Glomerular visceral epithelial cell (primary cell): ENCODE data around the gene COL4A1.
"Not testable (repeated sequence)": the region's sequence is repeated elsewhere in the genome, so short reads cannot be mapped to it uniquely, and the experiment has no call there.

Experiments
- DNase-seq: peaks from one replicate; pipeline ENCODE4 v3.0.0-alpha.2; 2016; ENCODE audit errors: extremely low spot score

The COL4A1 gene

DNA sequence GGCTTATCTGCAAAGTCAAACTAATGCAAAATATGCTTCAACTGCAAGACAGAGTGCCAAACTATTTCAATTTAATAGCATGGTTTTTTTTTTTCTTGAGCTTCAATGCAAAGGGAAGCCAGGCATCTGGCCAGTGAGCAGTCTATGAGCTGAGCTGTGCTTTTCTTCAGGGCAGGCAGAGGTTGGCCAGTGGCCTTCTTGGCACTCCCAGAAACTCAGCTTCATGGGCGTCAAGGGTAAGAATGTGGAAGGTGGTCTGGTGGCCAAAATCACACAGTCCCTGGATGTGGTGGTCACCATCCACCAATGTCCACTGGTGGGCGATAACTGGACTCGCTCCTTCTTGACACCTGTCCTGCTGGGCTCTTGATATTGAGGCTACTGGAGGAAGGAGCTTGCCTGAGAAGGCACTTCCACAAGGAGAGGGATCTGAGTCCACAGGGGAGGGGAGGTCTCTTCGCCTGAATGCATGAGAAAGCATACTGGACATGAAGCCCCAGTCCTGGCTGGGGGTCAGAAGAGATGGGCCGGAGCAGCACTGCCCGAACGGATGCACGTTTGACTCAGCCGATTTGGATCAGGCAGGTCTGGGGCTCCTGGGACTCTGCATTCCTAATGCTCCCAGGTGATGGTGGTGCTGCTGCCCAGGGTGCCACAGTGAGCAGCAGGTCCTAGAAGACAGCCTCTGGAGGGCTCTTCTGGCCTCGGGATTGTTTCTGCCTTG lies 17.2 kb upstream of the COL4A1 start:
- DNase-seq, result no peak

DNA sequence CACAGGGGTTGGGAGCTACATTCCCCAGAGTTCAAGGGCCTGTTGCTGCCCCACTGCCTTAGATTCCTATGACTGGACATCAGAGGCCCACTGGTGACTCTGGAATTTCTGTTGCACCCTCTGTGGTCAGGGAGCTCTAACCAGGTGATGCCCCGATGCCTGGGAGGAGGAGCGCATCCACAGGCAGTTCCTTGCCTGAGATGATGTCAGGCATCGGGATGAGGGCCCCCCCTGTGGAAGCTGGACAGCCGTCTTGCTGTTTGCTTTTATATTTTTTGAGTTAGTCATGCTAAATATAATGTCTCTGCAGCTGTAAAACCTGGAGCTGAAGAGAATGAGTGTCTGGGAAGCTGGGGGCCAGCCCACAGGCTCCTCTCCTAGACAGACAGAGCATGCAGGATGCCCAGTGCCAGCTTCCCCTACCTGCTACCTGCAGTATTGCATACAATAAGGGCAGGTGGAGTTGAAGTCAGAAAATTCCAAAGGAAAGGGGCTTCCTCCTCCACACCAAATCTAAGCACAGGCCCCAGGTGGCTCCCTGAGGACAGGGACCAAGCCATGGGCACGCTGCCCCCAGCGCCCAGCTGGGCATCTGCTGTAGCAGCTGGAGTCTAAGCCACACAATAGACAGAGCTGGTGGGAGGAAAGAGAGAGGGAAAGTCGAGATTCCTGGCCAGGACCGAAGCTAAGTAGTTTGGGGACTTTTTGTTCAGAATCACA lies 16.4 kb upstream of the COL4A1 start:
- peak; percentile 99 for DNase-seq

DNA sequence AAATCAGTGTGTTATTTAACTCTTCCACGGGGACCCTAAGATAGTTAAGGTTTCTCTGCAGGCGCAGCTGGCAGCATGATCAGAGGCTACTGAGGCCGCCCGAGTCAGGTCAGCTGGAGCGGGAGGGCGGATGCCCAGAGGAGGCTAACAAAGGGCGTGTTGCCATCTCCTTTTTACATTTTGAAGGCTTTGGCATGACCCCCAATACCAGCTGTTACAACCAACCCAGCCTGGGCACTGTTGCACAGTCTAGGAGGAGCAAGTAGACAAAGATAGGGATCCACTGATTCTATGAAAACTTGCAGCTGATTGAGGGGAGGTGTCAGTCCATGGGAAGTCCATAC lies 15.8 kb upstream of the COL4A1 start:
- no peak for DNase-seq

DNA sequence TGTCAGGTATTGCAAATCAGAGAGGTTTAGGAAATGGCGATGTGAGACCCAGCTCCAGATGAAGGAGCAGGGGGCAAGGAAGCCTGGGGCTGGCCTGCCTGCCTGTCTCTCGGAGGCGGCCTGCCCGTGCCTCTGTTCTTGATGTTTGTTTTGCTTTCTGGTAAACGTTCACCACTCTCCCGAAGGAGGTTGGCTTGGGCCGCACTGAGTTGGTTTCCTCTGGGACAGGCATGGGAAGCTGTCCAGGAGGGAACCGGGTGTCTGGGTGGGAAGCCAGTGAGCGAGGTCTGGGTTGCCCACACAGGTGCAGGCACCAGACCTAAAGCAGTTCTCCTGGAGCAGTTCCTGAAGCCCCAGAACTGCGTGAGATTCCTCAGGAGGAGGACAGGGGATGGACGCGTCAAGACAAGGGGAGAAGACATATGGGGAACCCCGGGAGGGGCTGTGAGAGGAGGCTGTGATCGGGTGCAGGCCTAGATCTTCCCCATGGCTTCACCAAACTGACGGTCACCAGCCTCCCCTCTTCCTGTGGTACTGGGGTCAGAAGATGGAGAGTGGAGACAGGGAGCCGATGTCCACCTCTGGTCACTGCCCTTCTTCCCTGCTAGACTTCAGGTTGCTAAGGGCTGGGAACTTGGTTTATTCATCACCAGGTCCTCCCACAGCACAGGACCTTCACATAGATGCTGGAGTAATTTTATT lies 15.3 kb upstream of the COL4A1 start:
- DNase-seq, result no peak

DNA sequence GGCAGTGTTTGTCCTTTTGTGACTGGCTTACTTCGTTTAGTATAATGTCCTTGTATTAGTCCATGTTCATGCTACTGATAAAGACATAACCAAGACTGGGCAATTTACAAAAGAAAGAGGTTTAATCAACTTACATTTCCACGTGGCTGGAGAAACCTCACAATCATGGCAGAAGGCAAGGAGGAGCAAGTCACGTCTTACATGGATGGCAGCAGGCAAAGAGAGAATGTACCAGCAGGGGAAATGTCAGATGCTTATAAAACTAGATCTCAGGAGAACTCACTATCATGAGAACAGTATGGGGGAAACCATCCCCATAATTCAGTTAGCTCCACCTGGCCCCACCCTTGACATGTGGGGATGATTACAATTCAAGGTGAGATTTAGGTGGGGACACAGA lies 14.6 kb upstream of the COL4A1 start:
- DNase-seq, result not testable (repeated sequence)

DNA sequence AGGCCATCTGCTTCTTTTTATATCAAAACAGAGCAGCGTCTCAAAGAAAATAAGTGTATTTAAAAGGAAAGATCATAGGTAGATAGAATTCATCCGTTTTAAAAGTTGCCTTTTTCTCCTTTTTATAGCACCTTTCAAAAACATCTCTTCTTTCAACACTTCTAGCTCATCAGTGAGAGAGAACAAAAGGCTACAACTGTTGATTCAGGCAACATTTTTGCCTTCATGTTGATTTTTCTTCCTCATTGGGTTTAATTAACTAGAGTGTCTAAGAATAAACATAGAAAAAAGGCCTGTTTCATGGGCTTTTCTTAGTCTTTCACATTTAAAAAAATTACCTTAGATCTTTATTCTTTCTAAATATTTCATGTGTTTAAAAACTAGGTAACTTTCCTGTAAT lies 13.7 kb upstream of the COL4A1 start:
- no peak for DNase-seq

DNA sequence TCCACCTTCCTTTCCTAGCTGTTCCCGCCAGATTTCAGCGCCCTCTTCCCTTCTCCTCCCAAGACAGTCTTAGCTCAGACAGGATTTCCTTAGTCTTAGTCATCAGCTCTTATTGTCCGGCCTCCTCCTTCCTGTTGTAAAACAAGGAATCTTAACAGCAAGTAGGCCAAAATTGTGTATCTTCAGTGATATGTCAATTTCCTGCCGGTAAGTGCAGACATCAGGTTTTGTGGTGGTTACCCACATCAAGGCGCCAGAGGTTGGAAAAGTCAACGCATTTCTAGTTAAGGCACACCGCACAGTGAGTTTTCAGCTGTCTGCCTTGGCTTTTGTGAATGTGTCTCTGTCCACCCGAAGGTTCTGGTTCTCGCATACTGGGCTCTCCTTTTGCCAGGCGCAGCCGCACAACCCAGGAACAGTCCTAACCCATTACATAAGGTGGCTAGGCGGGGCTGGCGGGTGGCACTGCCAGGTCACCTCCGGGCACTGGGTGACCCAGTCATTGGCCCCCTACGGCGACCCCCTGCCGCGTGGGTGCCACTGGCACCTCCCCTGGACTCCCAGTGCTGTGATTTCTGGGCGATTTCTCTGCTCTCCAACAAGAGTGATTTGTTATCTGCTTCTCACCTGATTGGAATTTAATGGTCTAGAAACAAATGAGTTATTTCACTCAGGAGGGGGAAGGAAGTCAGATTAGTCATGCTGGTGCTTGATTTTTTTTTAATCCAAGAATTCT lies 13.0 kb upstream of the COL4A1 start:
- DNase-seq, result peak; percentile 97

DNA sequence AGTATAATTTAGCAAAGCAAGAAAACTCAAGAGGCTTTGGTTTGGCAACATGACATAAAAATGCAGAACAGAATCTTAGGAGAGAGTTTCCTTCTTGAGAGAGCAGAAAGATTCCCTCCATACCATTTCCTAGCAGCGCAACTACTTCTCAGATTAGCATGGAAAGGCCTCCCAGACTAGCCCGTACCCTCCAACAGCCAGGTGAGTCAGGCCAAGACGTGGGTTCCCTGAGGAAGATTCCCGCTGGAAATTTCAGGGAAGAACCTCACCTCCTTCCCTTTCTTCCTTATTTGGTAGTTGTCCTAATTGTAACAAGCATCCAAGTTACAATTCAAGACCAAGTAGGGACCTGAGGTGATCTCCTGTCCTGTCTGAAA lies 12.4 kb upstream of the COL4A1 start:
- DNase-seq, result no peak

DNA sequence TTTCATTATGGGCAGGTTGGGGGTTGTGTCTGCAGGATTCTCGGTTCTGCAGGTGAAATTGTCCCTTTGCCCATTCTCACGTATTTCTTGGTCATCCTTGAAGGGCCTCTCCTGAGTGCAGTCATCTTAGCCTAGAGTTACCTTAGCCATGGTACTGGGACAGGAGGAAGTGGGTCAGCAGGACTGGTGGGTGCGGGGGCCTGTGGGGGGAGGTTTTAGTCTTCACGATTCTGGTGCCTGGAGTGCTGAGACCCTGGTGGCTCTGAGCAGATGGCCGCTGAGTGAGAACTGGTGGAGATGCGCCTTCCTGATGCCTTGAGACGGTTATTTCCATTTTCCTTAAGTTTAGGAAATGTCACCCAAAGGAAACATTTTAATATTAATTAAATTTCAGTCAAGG lies 12.0 kb upstream of the COL4A1 start:
- DNase-seq, result no peak

DNA sequence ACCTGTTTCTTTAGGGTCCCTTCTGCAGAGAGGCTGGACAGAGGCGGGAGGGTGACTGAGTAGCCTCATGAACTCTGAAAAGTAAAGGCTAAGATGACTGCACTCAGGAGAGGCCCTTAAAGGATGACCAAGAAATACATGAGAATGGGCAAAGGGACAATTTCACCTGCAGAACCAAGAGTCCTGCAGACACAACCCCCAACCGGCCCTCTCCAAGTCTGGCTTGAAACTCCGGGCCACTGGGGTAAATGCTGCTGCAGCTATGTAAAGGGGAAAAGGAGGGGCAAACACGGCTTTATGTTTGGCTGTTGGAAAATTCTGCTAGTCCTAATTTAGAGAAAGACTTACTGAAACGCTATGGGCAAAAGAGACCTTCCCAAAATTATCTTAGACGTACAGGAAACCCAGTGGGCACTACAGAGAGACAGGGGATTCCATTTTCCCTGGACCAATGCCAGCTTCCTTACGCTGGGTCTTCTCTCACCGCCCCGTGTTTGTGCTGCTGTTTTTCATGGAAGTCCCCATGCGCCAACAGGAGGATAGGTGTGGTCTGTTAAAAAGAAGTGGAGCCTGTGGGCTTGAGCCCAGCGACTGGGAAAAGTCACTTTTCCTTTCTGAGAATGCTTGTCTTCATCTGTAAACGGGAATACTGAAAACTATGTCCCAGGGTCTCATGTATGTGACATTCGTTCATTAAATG lies 10.7 kb upstream of the COL4A1 start:
- DNase-seq, result no peak

DNA sequence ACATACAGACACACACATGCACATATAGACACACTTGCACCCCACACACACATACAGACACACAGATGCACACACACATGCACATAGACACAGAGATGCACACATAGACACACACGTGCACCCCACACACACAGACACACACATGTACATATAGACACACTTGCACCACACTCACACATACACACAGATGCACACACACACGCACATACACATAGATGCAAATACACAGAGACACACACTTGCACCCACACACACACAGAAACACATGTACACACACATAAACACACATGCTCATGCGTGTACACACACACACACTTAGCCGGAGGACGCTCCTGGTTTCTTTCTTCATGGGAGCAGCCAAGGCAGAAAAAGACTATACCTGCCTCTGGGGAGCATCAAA lies 10.1 kb upstream of the COL4A1 start:
- no peak for DNase-seq

DNA sequence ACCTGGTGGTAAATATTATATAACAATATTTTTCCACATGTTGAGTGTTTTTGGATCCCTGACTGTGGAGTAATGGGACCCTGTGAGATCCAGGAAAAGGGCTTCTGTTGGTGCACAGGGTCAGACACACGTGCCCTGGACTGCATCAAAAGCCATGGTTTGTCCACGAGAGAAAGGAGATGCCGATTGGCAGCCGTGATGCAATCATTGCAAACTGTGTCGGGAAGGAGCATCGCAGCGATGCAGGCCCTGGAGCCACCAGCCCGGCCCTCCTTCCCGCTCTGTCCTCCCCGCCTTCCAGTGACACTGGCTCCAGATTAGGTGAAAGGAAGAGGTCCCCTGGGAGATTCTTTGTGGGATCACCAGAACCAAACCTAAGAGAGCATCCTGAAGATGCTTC lies 9.2 kb upstream of the COL4A1 start:
- DNase-seq, result no peak

DNA sequence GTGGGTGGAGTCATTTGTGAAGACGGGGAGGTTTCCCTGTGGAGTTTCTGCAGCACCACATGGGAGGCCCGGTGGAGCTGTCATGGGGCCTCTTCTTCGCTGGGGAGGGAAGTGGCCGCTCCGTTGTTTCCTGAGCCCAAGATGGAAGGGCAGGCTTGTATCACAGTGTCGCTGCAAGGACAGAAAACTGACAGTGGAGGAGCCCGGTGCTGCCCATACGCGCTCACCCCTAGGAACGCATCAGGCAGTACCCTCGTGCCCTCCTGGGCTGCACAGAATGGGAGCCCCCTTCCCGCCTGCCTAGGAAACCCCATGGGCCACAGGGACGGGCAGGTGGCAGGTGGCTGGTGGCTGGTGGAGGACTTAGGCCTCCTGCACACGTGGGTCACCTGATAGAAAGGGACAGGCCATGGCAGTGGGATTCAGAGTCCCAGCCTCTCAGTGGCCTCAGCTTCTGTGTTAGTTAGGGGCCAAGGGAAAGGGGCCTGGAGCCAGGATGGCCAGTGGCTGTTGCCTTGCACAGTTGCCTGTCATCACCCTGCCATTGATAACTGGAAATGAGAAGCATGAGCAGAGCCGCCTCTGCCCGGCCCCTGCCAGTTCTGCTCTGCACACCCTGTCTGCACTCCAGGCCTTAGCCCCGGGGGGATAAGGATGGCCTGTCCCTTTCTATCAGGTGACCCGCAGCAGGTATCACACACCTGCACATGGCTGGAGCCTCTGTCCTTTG lies 7.7 kb upstream of the COL4A1 start:
- DNase-seq, result no peak

DNA sequence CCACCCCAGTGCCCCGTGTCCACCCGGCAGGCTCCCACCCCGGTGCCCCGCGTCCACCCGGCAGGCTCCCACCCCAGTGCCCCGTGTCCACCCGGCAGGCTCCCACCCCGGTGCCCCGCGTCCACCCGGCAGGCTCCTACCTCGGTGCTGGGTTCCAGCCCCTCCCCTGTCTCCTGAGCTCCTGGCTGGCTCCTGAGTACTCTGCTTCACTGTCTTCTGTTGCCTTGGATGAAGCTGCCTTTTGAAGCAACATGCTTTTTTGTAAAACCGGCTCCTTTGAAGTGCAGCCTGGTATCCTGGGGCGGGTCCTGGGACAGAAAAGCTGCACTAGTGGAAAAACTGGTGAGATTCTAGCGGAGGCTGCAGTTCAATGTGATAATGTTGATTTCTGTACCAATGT lies 6.8 kb upstream of the COL4A1 start:
- not testable (repeated sequence) for DNase-seq

DNA sequence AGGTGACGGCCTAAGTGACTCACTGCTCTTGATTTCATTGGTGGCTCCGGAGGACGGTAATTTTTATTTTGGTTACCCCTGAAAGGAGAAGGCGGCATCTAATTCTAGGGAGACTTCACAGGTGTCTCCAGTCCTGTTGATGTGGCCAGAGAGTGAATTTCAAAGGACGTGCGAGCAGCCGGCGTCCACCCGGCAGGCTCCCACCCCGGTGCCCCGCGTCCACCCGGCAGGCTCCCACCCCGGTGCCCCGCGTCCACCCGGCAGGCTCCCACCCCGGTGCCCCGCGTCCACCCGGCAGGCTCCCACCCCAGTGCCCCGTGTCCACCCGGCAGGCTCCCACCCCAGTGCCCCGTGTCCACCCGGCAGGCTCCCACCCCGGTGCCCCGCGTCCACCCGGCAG lies 6.3 kb upstream of the COL4A1 start:
- DNase-seq, result not testable (repeated sequence)

DNA sequence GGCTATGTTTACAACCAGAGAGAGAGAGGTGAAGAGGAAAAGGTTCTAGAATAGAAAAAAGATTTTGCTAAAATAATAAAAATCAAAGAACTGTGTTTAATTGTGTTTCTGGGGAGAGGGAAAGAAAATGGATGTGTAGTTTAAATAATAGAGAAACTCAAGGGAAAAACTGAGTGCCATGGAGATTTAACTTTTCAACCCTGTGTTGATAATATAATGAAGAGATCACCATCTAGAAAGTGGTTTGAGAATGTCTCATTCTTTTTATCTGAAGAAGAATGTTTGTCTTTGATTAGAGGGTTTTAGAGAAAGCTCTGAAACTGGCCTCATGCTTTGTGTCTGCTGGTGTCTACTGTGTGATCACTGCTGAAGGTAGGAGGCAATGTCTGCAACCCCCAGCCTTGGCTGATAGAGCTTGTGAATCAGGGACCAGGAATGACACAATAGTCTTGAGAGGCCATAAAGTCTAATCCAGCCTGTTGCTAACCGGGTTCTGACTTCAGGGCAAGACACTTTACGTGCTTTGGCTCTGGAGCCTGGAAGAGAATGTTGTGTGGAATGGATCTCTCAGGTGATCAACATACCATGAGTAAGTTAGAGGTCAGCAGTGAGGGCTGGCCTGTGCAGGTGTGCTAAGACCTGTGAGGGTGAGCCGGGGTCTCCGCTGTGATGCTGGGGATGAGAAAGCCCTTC lies 5.5 kb upstream of the COL4A1 start:
- peak; percentile 70 for DNase-seq

DNA sequence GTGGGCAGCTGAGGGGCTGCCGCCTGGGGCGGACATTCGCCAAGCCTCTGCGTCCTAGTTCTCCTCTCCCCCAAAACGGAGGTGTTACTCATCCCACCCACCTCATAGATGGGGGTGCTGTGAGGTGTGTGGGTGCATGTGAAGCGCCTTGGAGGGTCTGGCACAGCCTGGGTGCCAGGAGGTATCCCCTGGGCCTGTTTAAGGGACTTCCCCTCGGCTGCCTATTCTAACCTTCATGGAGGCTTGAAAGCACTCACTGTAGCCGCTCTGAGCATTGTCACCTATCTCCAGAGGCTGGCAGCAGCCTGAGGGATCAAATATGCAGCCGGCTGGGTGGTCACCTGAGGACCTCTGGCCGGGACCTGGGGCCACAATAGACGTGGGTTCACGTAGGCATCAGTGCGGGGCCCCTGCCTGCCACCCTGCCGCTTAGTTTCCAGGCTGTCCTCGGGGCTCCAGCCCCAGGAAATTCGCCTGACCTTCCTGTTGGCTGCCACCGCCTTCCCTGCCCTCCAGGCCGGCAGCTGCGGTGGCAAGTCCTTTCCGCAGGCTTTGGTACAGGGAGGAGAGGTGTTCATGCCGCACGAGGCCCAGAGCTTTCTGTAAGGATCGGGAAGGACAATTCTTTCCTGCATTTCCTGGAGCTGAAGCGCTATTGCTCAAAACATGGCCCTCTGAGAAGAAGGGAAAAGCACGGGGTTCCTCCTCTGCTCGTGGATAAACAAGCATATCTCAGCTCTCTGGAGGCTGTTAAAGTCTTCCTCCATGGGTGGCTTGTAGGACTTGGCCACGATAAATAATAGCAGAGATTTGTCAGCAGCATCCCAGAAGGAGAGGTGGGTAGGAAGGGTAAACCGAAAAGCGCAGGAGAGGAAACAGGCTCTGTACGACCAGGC lies 4.7 kb upstream of the COL4A1 start:
- no peak for DNase-seq

DNA sequence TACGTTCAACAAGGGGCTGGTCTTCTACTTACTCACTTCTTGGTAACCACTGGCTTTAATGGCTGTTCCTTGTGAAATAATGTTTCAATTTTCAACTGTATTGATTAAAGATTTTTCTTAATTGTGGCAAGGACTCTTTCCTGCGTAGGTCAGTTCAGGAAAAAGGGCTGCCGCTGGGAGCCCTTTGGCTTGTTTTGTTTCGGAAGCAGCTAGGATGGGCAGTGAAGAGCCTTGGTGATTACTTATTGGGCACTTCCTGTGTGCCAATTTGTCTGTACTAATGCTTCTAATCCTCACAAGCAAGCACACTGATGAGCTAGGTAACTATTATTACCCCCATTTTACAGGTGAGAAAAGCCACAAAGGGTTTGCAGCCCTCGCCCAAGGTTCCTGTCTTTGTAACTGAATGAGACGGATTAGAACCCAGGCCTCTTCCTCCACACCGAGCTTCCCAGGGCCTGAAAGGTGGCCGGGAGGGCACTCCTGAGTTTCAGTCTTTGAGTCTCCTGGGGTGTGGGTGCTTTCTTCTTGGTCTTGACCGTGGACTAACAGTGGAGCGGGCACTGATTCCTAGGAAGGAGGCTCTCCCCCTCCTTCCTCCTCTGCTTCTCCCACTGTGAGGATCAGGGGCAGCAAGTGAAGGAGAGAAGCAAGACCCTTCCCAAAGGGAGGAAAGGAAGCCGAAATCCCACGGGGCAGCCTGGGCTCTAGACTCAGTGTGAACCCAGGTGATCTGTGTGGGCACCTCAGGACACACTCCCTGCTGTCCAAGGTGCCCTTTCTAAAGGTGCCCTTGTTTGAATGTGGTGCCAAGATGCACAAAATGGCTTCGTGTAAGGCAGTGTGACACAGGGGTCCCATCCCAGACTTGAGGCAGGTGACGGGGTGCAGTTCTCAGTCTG lies 3.8 kb upstream of the COL4A1 start:
- no peak for DNase-seq
